ENCODE measurements around the gene ICAM1.

DNA sequence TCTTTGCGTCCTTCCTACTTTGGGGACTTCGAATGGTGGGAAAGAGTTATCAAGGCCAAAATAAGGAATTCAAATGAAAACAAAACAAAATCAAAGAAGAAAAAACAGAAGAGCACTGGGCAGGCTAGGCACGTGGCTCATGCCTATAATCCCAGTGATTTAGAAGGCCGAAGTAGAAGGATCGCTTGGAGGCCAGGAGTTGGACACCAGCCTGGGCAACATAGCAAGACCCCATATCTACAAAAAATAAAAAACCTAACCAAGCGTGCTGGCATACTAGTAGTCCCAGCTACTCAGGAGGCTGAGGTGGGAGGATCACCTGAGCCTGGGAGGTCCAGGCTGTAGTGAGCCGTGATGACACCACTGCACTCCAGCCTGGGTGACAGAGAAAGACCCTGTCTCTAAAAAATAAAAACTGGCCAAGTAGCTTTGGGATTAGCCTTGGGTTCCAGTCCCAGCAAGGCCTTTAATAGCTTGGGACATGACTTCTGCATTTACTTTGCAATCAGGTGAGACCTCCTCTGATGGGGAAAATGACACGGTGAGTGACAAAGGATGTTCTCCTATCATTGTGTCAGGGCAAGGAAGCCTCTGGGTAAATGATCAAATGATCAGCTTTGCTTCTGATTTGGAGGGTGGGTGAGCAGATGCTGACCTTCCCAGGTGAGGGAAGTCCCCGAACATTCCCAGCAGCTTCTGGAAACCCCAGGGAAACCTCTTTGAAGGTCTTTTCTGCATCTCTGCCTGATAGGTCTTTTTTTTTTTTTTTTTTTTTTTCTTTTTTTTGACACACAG lies 7.1 kb downstream of the ICAM1 start:
- TF ChIP-seq, protein P1, sequence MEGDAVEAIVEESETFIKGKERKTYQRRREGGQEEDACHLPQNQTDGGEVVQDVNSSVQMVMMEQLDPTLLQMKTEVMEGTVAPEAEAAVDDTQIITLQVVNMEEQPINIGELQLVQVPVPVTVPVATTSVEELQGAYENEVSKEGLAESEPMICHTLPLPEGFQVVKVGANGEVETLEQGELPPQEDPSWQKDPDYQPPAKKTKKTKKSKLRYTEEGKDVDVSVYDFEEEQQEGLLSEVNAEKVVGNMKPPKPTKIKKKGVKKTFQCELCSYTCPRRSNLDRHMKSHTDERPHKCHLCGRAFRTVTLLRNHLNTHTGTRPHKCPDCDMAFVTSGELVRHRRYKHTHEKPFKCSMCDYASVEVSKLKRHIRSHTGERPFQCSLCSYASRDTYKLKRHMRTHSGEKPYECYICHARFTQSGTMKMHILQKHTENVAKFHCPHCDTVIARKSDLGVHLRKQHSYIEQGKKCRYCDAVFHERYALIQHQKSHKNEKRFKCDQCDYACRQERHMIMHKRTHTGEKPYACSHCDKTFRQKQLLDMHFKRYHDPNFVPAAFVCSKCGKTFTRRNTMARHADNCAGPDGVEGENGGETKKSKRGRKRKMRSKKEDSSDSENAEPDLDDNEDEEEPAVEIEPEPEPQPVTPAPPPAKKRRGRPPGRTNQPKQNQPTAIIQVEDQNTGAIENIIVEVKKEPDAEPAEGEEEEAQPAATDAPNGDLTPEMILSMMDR (IDR thresholded peaks at IDR 0.05): no peak
- TF ChIP-seq SIN3A (IDR thresholded peaks at IDR 0.05; ENCODE audit: borderline replicate concordance, insufficient read depth, low read depth, low read length) (no peak), POLR2AphosphoS5 (IDR thresholded peaks at IDR 0.05; ENCODE audit: low read depth, low read length) (no peak)

Measured in Panc1 (cell line).